GM12878 (cell line): ENCODE measurements around the gene NCKAP5. TPM values are rescaled to one million over a fixed set of nuclear protein-coding genes. Genes with fewer than 3 reads are reported as not detected.

Experiments used
- ATAC-seq: fragments of 200-7000 bp; cut with Tn5 transposase; 3 replicates; pipeline ENCODE4 v1.9.1; 2020; ENCODE audit warnings: mild to moderate bottlenecking, moderate library complexity
- BruUV-seq: library from RNA; stranded (reverse); fragments of 400-500 nt; replicated peaks from 2 replicates; lab custom pipeline; 2021; lab: Mats Ljungman, UMichigan
- CTCF ChIA-PET: fragments of 300-600 bp; sonication (Branson Sonifier 250); formaldehyde crosslinking; extraction: SDS; loops from one replicate; lab custom pipeline; 2021; ENCODE audit warnings: inconsistent platforms; lab: Yijun Ruan, JAX
- POLR2A ChIA-PET: fragments of 350-600 bp; formaldehyde crosslinking; extraction: SDS; loops from one replicate; lab custom pipeline; 2021; ENCODE audit warnings: inconsistent platforms; lab: Charles Lee
- RAD21 ChIA-PET: fragments of 300-600 bp; sonication (Branson Sonifier 250); formaldehyde crosslinking; loops from one replicate; lab custom pipeline; 2023; ENCODE audit warnings: antibody characterized with exemption; ENCODE audit not compliant: unreplicated experiment; lab: Charles Lee
- SMC1A ChIA-PET: fragments of 300-600 bp; sonication (Branson Sonifier 250); formaldehyde crosslinking; loops from one replicate; lab custom pipeline; 2023; ENCODE audit not compliant: unreplicated experiment, uncharacterized antibody; lab: Charles Lee
- DNase-seq: peaks from one replicate; pipeline ENCODE4 v3.0.0-alpha.2; 2011; ENCODE audit warnings: low read depth, low spot score
- FAIRE-seq: peaks from 3 replicates; lab custom pipeline; 2011; peaks lifted over from hg19 to GRCh38; lab: Jason Lieb, UNC
- H2AFZ ChIP-seq: 2 replicates; pipeline ENCODE4 v1.6.0; 2011; ENCODE audit warnings: low read depth, low read length, control low read depth; ENCODE audit not compliant: control insufficient read depth
- H3K27ac ChIP-seq: 2 replicates; pipeline ENCODE4 v1.5.1; 2011; ENCODE audit warnings: control low read depth; ENCODE audit not compliant: control insufficient read depth, insufficient read depth
- H3K27me3 ChIP-seq, 2 experiments: replicated peaks in 1 of 2; 2 replicates each; pipeline versions ENCODE4 v1.6.0 to v1.6.1; 2011; ENCODE audit warnings: low read length in 1 of 2; ENCODE audit not compliant: control insufficient read depth in 2 of 2, insufficient read depth in 2 of 2
- H3K36me3 ChIP-seq, 2 experiments: 2 replicates each; pipeline ENCODE4 v1.5.1; 2011; ENCODE audit warnings: low read length in 1 of 2; ENCODE audit not compliant: control insufficient read depth in 2 of 2, insufficient read depth in 2 of 2
- H3K4me1 ChIP-seq: 2 replicates; pipeline ENCODE4 v1.6.1; 2011; ENCODE audit warnings: mild to moderate bottlenecking, low read length, moderate library complexity, mixed read lengths; ENCODE audit not compliant: control insufficient read depth, insufficient read depth
- H3K4me2 ChIP-seq: 2 replicates; pipeline ENCODE4 v1.6.0; 2011; ENCODE audit warnings: control low read depth; ENCODE audit not compliant: control insufficient read depth, insufficient read depth
- H3K4me3 ChIP-seq: fragments of 200-600 bp; sonication (generic); 2 replicates; pipeline ENCODE4 v1.5.1; 2016
- H3K79me2 ChIP-seq: 2 replicates; pipeline ENCODE4 v1.6.0; 2011; ENCODE audit warnings: low read length; ENCODE audit not compliant: control insufficient read depth, insufficient read depth
- H3K9ac ChIP-seq: 2 replicates; pipeline ENCODE4 v1.8.0; 2011; ENCODE audit warnings: low read length, control low read depth, mixed read lengths; ENCODE audit not compliant: control insufficient read depth, insufficient read depth
- H3K9me3 ChIP-seq: replicated peaks from 3 replicates; pipeline ENCODE4 v1.5.1; 2011; ENCODE audit warnings: mild to moderate bottlenecking, low read length; ENCODE audit not compliant: control insufficient read depth, insufficient read depth
- H4K20me1 ChIP-seq: 2 replicates; pipeline ENCODE4 v1.6.0; 2011; ENCODE audit not compliant: control insufficient read depth, insufficient read depth
- BCLAF1 ChIP-seq: fragments of 450-650 bp; IDR thresholded peaks from 2 replicates; pipeline ENCODE4 v1.6.1; 2017; ENCODE audit warnings: antibody characterized with exemption, mild to moderate bottlenecking, moderate library complexity
- CBX5 ChIP-seq: sonication (generic); IDR thresholded peaks from 2 replicates; pipeline ENCODE4 v1.6.1; 2016; ENCODE audit warnings: low read depth, moderate library complexity, mild to moderate bottlenecking, inconsistent platforms
- E2F8 ChIP-seq: fragments of 450-650 bp; IDR thresholded peaks from 2 replicates; pipeline ENCODE4 v1.6.1; 2018; ENCODE audit warnings: mild to moderate bottlenecking, low read depth, moderate library complexity; ENCODE audit not compliant: partially characterized antibody
- E4F1 ChIP-seq: fragments of 450-650 bp; IDR thresholded peaks from 2 replicates; pipeline ENCODE4 v1.6.1; 2018; ENCODE audit warnings: borderline replicate concordance, mild to moderate bottlenecking; ENCODE audit not compliant: partially characterized antibody
- FOXK2 ChIP-seq: fragments of 450-650 bp; IDR thresholded peaks from 2 replicates; pipeline ENCODE4 v1.6.1; 2017; ENCODE audit warnings: mild to moderate bottlenecking, moderate library complexity
- HDAC6 ChIP-seq: fragments of 200-600 bp; sonication (generic); IDR thresholded peaks from one replicate; pipeline ENCODE4 v1.8.0; 2017; ENCODE audit warnings: antibody characterized with exemption; ENCODE audit not compliant: unreplicated experiment
- MEF2A ChIP-seq: IDR thresholded peaks from 2 replicates; pipeline ENCODE4 v1.6.1; 2011; ENCODE audit warnings: low read depth, mild to moderate bottlenecking, low read length, moderate library complexity; ENCODE audit not compliant: insufficient read depth
- MEF2B ChIP-seq: fragments of 450-650 bp; IDR thresholded peaks from 2 replicates; pipeline ENCODE4 v1.6.1; 2018; ENCODE audit warnings: mild to moderate bottlenecking, moderate library complexity; ENCODE audit not compliant: partially characterized antibody, poor library complexity, severe bottlenecking
- POLR2AphosphoS2 ChIP-seq: IDR thresholded peaks from 2 replicates; pipeline ENCODE4 v1.6.1; 2011; ENCODE audit warnings: low read depth, mild to moderate bottlenecking, low read length, improper control_type of control experiment, moderate library complexity
- POLR2AphosphoS5 ChIP-seq: IDR thresholded peaks from 2 replicates; pipeline ENCODE4 v1.6.1; 2011; ENCODE audit warnings: mild to moderate bottlenecking, low read length, inconsistent platforms
- SREBF1 ChIP-seq: IDR thresholded peaks from 2 replicates; pipeline ENCODE4 v1.6.1; 2012; ENCODE audit warnings: mild to moderate bottlenecking, low read length
- ZNF687 ChIP-seq: fragments of 450-650 bp; IDR thresholded peaks from 2 replicates; pipeline ENCODE4 v1.6.1; 2017; ENCODE audit warnings: mild to moderate bottlenecking, moderate library complexity
- WGBS: methylation state at CpG from one replicate; pipeline ENCODE4 v1.1.6; 2016; ENCODE audit warnings: low lambda C conversion rate; ENCODE audit not compliant: insufficient replicate concordance, insufficient coverage; ENCODE audit errors: missing lambda C conversion rate; 5-methylcytosine and 5-hydroxymethylcytosine counted together
- in situ Hi-C: fragments of 300-500 bp; cut with MboI; formaldehyde crosslinking; loops from 9 replicates; pipeline ENCODE4 v1.14.3; 2018; ENCODE audit warnings: mixed read lengths
- intact Hi-C: fragments of 100-400 bp; cut with micrococcal nuclease; formaldehyde crosslinking; loops from one replicate; pipeline ENCODE4 v1.14.2; 2022; ENCODE audit not compliant: unreplicated experiment
- polyA plus RNA-seq, 11 experiments: library from polyadenylated mRNA; depleted of rRNA in 4 of 11; unstranded in 6 of 11; stranded (reverse) in 5 of 11; fragments of >200 nt; fragmentation: Nextera tagmentation in 4 of 11; fragmentation: Illumina TruSeq in 1 of 11; extraction: Ambion mirVana in 4 of 11; extraction: Trizol in 1 of 11; gene quantifications; 1 replicate in 1 of 11; 2 replicates in 10 of 11; pipeline versions ENCODE4 v1.2.1 to v1.2.3, GENCODE V29; 2011 to 2016; ENCODE audit warnings: inconsistent platforms in 2 of 11, missing spikeins in 2 of 11, low read depth in 1 of 11
- total RNA-seq, 4 experiments: library from RNA; depleted of rRNA in 3 of 4; stranded (reverse); fragments of >200 nt in 3 of 4; fragmentation: Illumina TruSeq in 1 of 4; extraction: Trizol in 1 of 4; gene quantifications; 2 replicates each; pipeline versions ENCODE4 v1.2.1 to v1.2.3, GENCODE V29; 2013 to 2021

Gene NCKAP5
- total and polyA plus RNA-seq, 10 of the 15 experiments (the other 5 are each of a cell fraction or from before 2014, with no cell fraction given), result 0.06 to 0.44 (median 0.16) TPM

GRCh38 chr2:133522204-133522603 is 46.1 kb downstream of the NCKAP5 start:
- FAIRE-seq, result no peak
- ATAC-seq, result no peak
- Histone ChIP-seq H3K27ac (no peak overlapping the region), H3K4me2 (no peak overlapping the region), H3K9ac (no peak overlapping the region), H3K27me3 (no peaks in the 10 kb centered on the region), H3K9me3 (no peaks in the 10 kb centered on the region), H3K4me3 (no peak overlapping the region), H3K36me3 (no peaks in the 10 kb centered on the region), H2AFZ (no peak overlapping the region), H3K4me1 (no peaks in the 10 kb centered on the region), H4K20me1 (no peaks in the 10 kb centered on the region), H3K79me2 (no peaks in the 10 kb centered on the region)
- in situ Hi-C loops (no loop called here), intact Hi-C loops (no loop called here)
- ChIA-PET POLR2A (no interaction called here), SMC1A (interaction anchor here (0.7 to 2.7 kb wide), 3 partner anchors 8 to 101 kb away, joined by 3 to 14 read pairs (median 4); no protein-coding TSS in a partner anchor), CTCF (no interaction called here), RAD21 (no interaction called here)
- WGBS, result 56% methylated on average over 1 of the region's 1 CpG
- no TSS peak for BruUV-seq
- DNase-seq, result no peak
- TF ChIP-seq BCLAF1, result no peak
- no peak for TF ChIP-seq E2F8
- no peak for TF ChIP-seq HDAC6
- no peak for TF ChIP-seq CBX5
- no peak for TF ChIP-seq E4F1
- no peak for TF ChIP-seq POLR2AphosphoS5
- TF ChIP-seq POLR2AphosphoS2, result no peak
- TF ChIP-seq FOXK2, result no peak
- TF ChIP-seq MEF2B, result no peak
- TF ChIP-seq ZNF687, result no peak
- TF ChIP-seq SREBF1, result no peak
- TF ChIP-seq MEF2A, result no peak
